VCaP (cell line): Measurements from ENCODE around the gene FTSJ1.
"Not testable (repeated sequence)": the region's sequence is repeated elsewhere in the genome, so short reads cannot be mapped to it uniquely, and the experiment has no call there.

Experiments used
- H3K27ac ChIP-seq: fragments of 450-650 bp; 2 replicates; pipeline ENCODE4 v1.5.1; 2017
- TF ChIP-seq, protein P1 (sequence below): fragments of 450-650 bp; conservative IDR thresholded peaks from 2 replicates; pipeline ENCODE4 v1.5.1; 2017; ENCODE audit warnings: mild to moderate bottlenecking, moderate library complexity

The FTSJ1 gene

DNA sequence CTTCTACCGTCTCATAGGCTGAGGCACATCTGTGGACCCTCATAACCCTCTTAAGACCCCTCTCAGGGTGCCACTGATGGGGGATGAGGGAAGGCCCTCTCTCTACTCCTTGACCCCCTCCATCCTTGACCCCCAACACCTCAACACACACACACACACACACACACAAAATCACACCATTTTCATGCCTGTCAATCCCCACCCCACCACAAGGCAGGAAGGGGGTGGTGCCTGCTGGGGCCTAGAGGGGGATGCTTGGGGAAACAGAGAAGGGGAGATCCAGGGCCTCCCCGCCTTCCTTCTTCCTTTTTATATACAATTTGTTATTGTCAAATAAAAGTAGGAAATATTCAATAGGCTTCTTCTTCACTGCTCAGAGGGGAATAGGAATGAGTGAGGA is 44.5 kb downstream of the FTSJ1 start:
- H3K27ac ChIP-seq, result no peak overlapping the region; the same call in 1 of the 2 replicates
- TF ChIP-seq, protein P1, sequence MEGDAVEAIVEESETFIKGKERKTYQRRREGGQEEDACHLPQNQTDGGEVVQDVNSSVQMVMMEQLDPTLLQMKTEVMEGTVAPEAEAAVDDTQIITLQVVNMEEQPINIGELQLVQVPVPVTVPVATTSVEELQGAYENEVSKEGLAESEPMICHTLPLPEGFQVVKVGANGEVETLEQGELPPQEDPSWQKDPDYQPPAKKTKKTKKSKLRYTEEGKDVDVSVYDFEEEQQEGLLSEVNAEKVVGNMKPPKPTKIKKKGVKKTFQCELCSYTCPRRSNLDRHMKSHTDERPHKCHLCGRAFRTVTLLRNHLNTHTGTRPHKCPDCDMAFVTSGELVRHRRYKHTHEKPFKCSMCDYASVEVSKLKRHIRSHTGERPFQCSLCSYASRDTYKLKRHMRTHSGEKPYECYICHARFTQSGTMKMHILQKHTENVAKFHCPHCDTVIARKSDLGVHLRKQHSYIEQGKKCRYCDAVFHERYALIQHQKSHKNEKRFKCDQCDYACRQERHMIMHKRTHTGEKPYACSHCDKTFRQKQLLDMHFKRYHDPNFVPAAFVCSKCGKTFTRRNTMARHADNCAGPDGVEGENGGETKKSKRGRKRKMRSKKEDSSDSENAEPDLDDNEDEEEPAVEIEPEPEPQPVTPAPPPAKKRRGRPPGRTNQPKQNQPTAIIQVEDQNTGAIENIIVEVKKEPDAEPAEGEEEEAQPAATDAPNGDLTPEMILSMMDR, result no peak

DNA sequence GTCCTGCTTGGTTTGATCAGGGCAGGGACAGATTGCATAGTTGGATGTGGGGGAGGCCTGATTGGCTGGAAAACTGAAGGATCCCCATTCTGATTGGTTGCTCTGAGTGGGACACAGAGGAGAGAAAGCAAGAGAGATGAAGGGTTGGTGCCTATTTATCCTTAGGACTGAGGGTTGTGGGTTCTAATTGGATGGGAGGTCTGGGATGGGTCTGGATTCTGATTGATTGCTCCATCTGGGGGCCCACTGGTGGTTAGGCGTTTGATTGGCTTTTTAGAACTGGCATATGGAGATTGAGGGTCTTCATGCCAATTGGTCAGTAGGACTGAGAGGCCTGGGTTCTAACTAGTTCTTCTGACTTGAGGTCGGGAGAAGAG is 45.0 kb downstream of the FTSJ1 start:
- H3K27ac ChIP-seq, result peak overlapping the region; percentile 62
- TF ChIP-seq, protein P1, result no peak

DNA sequence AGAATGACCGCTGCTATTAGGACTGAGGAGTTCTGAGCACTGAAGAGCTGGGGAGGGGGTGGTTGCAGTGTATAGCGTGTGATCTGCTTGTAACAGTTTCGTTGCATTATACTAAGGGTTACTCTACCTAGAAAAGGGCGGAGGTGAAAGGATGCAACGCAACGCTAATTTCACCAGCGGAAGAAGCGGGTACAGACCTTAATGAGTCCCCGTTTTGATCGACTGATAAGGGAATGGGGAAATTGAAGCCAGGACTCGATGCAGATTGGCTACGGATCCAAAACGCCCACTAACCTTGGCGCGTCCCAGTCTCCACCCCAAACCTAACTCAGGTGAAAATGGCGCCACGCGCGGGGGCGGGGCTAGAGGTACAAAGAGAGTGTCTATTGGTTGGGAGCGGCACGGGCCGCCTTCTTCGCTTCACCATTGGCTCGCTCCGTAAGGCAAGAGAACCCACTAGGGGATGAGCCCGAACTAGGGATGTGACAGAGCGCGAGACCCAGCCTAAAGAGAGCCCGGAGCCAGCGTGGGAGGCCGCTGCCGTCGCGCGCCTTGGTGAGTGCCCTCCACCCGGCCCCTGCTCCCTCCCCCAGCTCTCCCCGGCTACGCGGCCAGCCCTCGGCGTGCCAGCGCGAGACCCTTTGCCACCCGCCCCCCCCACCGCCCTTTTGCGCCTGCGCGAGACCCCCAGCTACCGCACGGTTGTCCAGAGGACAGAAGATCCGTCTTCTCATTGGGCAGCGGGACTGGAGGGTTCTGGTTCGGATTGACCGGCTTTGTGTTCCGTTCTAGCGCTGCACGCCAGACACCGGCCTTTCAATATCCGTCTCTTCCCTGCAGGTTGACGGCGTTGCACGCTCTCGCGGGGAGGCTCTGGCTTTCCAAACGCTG is 45.6 kb downstream of the FTSJ1 start, which contains the start of gene EBP:
Gene EBP (plus strand): TSS at position 456 of the 891 bp plus-strand sequence. CDS start 1,964 bp downstream, outside the sequence.
- H3K27ac ChIP-seq, result peak within 1 kb of the TSS; percentile 62
- TF ChIP-seq, protein P1, result no peak

DNA sequence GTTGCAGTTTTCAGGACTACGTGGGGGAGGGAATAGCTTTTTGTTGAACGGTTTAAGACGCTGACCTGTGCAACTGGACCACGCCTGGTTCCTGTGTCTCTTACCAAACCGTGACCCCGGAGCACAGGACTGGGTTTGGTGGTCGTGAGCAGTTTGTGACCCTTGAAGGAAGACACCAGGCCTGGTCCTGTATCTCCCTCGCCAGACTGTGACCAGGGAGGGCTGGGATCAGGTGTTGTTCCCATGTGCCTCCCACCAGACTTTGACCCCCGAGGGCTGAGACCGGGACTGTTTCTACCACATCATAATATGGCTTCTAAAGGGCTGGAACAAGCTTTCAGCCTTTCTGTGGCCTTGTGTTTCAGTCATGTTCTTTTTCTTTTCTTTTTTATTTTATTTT is 46.3 kb downstream of the FTSJ1 start:
- TF ChIP-seq, protein P1, result no peak
- H3K27ac ChIP-seq, result peak overlapping the region; percentile 62

DNA sequence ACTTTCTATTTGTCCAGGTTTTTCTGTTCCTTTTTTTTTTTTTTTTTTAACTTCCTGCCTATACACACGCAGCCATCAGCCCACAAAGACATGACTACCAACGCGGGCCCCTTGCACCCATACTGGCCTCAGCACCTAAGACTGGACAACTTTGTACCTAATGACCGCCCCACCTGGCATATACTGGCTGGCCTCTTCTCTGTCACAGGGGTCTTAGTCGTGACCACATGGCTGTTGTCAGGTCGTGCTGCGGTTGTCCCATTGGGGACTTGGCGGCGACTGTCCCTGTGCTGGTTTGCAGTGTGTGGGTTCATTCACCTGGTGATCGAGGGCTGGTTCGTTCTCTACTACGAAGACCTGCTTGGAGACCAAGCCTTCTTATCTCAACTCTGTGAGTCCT is 47.7 kb downstream of the FTSJ1 start:
- TF ChIP-seq, protein P1, result no peak
- H3K27ac ChIP-seq, result no peak overlapping the region

DNA sequence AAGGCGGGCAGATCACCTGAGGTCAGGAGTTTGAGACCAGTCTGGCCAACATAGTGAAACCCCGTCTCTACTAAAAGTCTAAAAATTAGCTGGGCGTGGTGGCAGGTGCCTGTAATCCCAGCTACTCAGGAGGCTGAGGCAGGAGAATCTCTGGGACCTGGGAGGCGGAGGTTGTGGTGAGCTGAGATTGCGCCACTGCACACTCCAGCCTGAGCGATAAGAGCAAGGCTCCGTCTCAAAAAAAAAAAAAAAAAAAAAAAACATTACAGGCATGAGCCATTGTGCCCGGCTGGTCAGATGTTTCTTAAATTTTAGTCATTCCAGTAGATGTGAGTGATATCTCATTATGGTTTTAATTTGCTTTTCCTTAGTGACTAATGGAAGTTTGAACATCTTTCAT is 49.9 kb downstream of the FTSJ1 start:
- not testable (repeated sequence) for H3K27ac ChIP-seq

DNA sequence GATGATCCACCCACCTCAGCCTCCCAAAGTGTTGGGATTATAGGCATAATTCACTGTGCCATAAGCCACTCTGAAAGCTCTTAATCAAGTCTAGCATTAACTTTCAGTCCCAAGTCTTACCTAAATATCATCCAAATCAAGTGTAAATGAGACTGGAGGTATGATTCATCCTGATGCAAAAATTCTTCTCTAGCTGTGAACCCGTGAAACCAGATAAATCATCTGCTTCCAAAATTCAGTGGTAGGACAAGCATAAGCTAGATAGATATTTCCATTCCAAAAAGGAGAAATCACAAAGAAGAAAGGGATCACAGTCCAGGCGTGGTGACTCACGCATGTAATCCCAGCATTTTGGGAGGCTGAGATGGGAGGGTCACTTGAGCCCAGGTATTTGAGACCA is 54.7 kb downstream of the FTSJ1 start:
- TF ChIP-seq, protein P1, result no peak
- no peak overlapping the region for H3K27ac ChIP-seq

DNA sequence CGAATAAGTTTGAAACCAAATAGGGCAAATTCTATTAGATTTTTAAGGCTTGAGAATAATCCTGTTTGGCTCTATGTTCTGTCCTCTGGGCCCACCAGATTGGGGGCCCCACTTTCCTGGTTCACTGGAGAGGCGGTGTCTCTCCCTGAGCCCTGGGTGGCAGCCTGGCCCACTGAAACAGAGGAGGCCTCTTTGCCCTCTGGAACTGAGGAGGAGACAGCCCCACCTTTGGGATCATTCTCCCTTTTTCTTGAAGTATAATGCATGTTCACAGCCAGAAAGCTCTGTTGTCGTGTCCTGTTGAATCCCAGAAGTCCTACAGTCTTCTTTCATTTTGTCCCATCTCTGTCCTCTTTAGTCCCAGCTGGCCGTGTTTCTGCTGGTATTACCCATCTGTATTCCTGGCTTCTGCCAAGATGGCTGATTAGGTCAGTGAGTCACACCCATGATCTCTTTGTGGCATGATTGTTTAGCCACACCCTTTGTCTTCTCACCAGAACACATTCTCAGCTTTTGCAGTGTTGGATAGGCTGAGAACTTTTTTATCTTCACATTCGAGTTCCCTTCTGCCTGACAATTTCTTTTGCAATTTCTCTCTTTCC is 55.5 kb downstream of the FTSJ1 start:
- TF ChIP-seq, protein P1, result no peak
- no peak overlapping the region for H3K27ac ChIP-seq
